Transverse colon (tissue), 4 donors: ENCODE results near the gene CITED2.

ENCODE experiments used
- CTCF ChIP-seq, 5 experiments: fragments of 200-600 bp in 3 of 5; fragments of 450-650 bp in 2 of 5; sonication (generic) in 3 of 5; IDR thresholded peaks; 1 replicate in 2 of 5; 2 replicates in 3 of 5; pipeline ENCODE4 v1.5.1; 2016 to 2017; ENCODE audit warnings: antibody characterized with exemption in 5 of 5, inconsistent platforms in 3 of 5, mild to moderate bottlenecking in 2 of 5, moderate library complexity in 1 of 5
- POLR2A ChIP-seq: fragments of 450-650 bp; IDR thresholded peaks from one replicate; pipeline ENCODE4 v1.6.1; 2016; ENCODE audit warnings: antibody characterized with exemption, mild to moderate bottlenecking, moderate library complexity
- POLR2AphosphoS5 ChIP-seq, 3 donors: sonication (generic); formaldehyde crosslinking; IDR thresholded peaks; one replicate each; pipeline ENCODE4 v1.6.1; 2016; ENCODE audit warnings: antibody characterized with exemption in 3 of 3

GRCh38 chr6:139394027-139394649, 19.7 kb upstream of the CITED2 start:
- TF ChIP-seq POLR2AphosphoS5 (IDR thresholded peaks at IDR 0.05) (no peak), CTCF (IDR thresholded peaks at IDR 0.05) (no peak), POLR2A (no peak)
